Activated T-cell treated with anti-CD3 and anti-CD28 coated beads, Interleukin-2, amount 50 U/mL, for 72 hours (primary cell): ENCODE data around the gene KRT81. TPM values are rescaled to one million over a fixed set of nuclear protein-coding genes. Genes with fewer than 3 reads are reported as not detected.

ENCODE experiments used
- ATAC-seq, 2 donors: fragments of 150-1000 bp; cut with Tn5 transposase; replicated peaks in 1 of 2; 2 replicates each; pipeline ENCODE4 v1.10.0; 2021; ENCODE audit warnings: moderate library complexity in 2 of 2, mild to moderate bottlenecking in 1 of 2
- DNase-seq, 2 donors: peaks; one replicate each; pipeline ENCODE4 v3.0.0; 2021 to 2022; ENCODE audit warnings: mixed read lengths in 1 of 2
- H3K27ac Mint-ChIP-seq: one replicate; pipeline ENCODE4 v1.8.0; 2022; ENCODE audit warnings: mild to moderate bottlenecking, moderate library complexity, mixed read lengths
- H3K27me3 Mint-ChIP-seq: one replicate; pipeline ENCODE4 v1.8.0; 2022; ENCODE audit warnings: low read depth, mixed read lengths
- H3K36me3 Mint-ChIP-seq, 2 donors: one replicate each; pipeline ENCODE4 v1.8.0; 2022; ENCODE audit warnings: mixed read lengths in 2 of 2, mild to moderate bottlenecking in 1 of 2; ENCODE audit not compliant: insufficient read depth in 2 of 2
- H3K4me1 Mint-ChIP-seq: one replicate; pipeline ENCODE4 v1.8.0; 2022; ENCODE audit warnings: low read depth, mixed read lengths
- H3K4me3 Mint-ChIP-seq, 2 donors: one replicate each; pipeline ENCODE4 v1.8.0; 2022; ENCODE audit warnings: mild to moderate bottlenecking in 2 of 2, mixed read lengths in 2 of 2, moderate library complexity in 2 of 2
- H3K9me3 Mint-ChIP-seq, 2 donors: one replicate each; pipeline ENCODE4 v1.8.0; 2022; ENCODE audit warnings: mixed read lengths in 2 of 2
- total RNA-seq, 2 donors: library from RNA; stranded (reverse); gene quantifications; one replicate each; pipeline ENCODE4 v1.2.3, GENCODE V29; 2022

The KRT81 gene
- total RNA-seq, 2 donors from 2014 or later, result not detected

DNA sequence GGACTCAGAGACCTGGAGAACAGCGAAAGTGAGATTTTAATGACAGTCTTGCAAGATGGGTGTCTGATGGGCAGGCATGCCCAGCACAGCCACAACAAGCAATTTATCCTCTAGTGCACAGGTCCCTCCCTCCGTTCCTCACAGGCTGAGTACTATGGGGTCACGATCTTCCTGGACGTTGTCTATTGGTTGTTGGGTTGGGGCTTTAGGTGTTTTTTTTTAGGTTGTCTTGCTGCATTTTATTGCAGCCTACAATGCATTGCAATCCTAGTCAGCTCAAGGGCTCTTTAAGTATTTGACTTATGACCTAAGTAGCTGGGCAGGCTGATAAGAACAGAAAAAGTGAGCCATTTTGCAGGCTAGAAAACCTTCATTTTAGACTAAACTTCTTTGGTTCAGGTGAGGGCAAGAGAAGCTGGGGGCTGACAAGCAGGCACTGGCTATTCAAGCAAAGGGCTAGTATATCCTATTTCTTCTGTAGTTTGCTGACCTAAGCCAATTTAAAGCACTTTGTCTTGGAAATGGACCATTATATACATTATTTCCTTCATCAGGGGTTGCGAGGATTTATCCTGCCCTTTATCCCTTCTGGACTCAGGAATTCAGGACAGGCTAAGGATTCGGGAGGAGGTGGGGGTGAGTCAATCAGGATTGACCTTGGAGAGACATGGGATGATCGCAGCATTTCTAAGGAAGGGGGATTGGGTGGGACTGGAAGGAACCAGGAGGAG lies 52.3 kb downstream of the KRT81 start:
- H3K27me3 Mint-ChIP-seq, result peaks cover 7% of the 10 kb centered on the region
- H3K27ac Mint-ChIP-seq, result no peak overlapping the region

DNA sequence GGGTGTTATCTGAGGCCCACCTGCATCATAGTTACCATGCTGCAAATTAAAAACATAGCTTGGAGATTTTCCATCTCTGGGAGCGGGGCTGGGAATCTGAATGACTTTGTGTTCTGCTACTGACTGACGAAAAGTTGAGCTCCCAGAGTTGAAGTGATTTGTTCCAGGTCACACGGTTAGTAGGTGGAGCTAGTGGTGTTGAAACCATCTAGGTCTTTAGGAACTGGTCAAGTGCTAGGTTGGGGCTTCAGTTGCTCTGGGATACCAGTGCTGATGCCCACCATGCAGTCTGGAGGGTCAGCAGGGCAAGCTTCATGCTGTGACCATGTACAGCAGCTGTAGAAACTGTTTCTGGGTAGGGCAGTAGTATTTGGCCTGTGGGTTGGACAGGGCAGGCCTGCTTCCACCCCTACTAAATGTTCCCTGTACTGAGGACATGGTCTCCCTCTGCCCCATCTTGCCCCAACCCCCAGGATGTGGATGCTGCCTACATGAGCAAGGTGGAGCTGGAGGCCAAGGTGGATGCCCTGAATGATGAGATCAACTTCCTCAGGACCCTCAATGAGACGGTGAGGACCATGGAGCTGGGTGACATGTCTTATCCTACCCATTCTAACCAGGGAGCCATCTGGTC lies 53.0 kb downstream of the KRT81 start:
- DNase-seq (no peak), ATAC-seq (no peak)
- Mint-ChIP-seq H3K27me3 (peaks cover 14% of the 10 kb centered on the region), H3K27ac (no peak overlapping the region), H3K4me1 (peaks cover 6% of the 10 kb centered on the region), H3K36me3 (no peaks in the 10 kb centered on the region), H3K9me3 (no peaks in the 10 kb centered on the region), H3K4me3 (no peak overlapping the region)

More for the DNA sequence above, 52.3 kb downstream of the KRT81 start:
- Mint-ChIP-seq H3K4me3 (no peak overlapping the region), H3K4me1 (peaks cover 14% of the 10 kb centered on the region), H3K9me3 (no peaks in the 10 kb centered on the region), H3K36me3 (no peaks in the 10 kb centered on the region)
- ATAC-seq (no peak), DNase-seq (no peak)

DNA sequence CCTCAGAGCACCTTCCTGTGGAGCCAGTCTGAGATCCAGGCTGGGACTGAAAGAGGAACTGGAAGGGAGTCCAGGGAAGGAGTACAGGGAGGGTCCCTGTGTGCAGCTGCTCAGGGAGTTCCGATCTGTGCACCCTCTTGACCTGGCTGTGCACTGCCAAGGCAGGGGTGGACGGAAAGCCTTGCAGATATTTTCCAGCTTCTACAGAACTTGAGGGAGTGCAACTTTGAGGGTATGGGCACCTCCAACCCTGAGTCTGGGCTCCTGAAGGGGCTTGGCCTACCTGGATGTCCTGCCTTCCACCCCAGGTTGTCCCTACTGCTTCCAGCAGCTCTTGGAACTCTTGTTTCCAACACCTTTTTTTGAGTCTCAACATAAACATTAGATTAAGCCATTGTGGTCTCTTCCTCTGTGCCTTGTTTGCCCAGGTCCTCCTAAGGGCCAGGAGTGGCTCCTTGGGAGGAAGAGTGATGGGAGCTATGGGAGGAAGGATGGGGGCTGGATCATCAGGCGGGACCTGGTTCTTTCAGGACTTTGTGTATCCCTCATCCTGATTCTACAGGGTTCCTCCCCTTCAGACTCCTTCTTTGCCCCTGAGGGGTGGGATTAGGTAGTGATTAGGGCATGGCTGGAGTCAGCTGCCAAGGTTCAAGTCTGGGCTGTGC lies 54.8 kb downstream of the KRT81 start:
- Mint-ChIP-seq H3K9me3 (no peaks in the 10 kb centered on the region), H3K4me3 (no peak overlapping the region), H3K27ac (no peak overlapping the region)

More for the DNA sequence above, 54.8 kb downstream of the KRT81 start:
- no peaks in the 10 kb centered on the region for H3K36me3 Mint-ChIP-seq
- ATAC-seq, result no peak
- no peak for DNase-seq
- peaks cover 28% of the 10 kb centered on the region for H3K27me3 Mint-ChIP-seq
- peaks cover 5% of the 10 kb centered on the region for H3K4me1 Mint-ChIP-seq

Other genes starting within 250 kb of the KRT81 start
- gene NR4A1, start 240.1 kb downstream of the KRT81 start, total RNA-seq, result 100 to 1,000 TPM; 113 to 136 TPM
- gene ATG101, start 221.6 kb downstream of the KRT81 start, total RNA-seq, result 10 to 100 TPM; 52.6 to 53.4 TPM
- gene SMIM41, start 211.8 kb downstream of the KRT81 start, total RNA-seq, result not detected
- not detected for gene KRT80, start 99.5 kb downstream of the KRT81 start, total RNA-seq
- gene KRT7, start 58.3 kb downstream of the KRT81 start, total RNA-seq, result 10 to 100 TPM; 23.1 to 25.4 TPM
- gene KRT86, start 16.9 kb downstream of the KRT81 start, total RNA-seq, result under 1 TPM; 0.82 to 1.00 TPM
- not detected for gene KRT83, start 29.9 kb upstream of the KRT81 start, total RNA-seq
- gene KRT85, start 75.9 kb upstream of the KRT81 start, total RNA-seq, result not detected
- gene KRT84, start 94.1 kb upstream of the KRT81 start, total RNA-seq, result not detected
- not detected for gene KRT82, start 114.8 kb upstream of the KRT81 start, total RNA-seq
- not detected for gene KRT75, start 142.8 kb upstream of the KRT81 start, total RNA-seq
- gene KRT6B, start 160.6 kb upstream of the KRT81 start, total RNA-seq, result not detected
- not detected for gene KRT6C, start 182.3 kb upstream of the KRT81 start, total RNA-seq
- not detected for gene KRT6A, start 201.7 kb upstream of the KRT81 start, total RNA-seq
- not detected for gene KRT5, start 228.9 kb upstream of the KRT81 start, total RNA-seq